PC-9 (cell line): ENCODE results near the gene PLAGL2. TPM values are rescaled to one million over a fixed set of nuclear protein-coding genes. Genes with fewer than 3 reads are reported as not detected.

Experiments used
- BruUV-seq: library from RNA; stranded (reverse); fragments of 400-500 nt; replicated peaks from 2 replicates; lab custom pipeline; 2021; lab: Mats Ljungman, UMichigan
- CTCF ChIA-PET: fragments of 300-600 bp; sonication (Branson Sonifier 250); formaldehyde crosslinking; loops from one replicate; lab custom pipeline; 2022; ENCODE audit warnings: antibody characterized with exemption; lab: Charles Lee
- POLR2A ChIA-PET: fragments of 300-600 bp; sonication (Branson Sonifier 250); formaldehyde crosslinking; loops from one replicate; lab custom pipeline; 2022; ENCODE audit warnings: antibody characterized with exemption; ENCODE audit not compliant: unreplicated experiment; lab: Charles Lee
- DNase-seq, 2 experiments: peaks; one replicate each; pipeline versions ENCODE4 v3.0.0 to v3.0.0-alpha.2; 2015 to 2022; ENCODE audit warnings: mixed read lengths in 1 of 2
- H2AFZ ChIP-seq: fragments of 200-600 bp; sonication (generic); 2 replicates; pipeline ENCODE4 v1.8.1; 2017; ENCODE audit warnings: antibody characterized with exemption
- H3F3A ChIP-seq: fragments of 200-600 bp; sonication (generic); 2 replicates; pipeline ENCODE4 v1.8.1; 2017; ENCODE audit warnings: antibody characterized with exemption, mild to moderate bottlenecking, low read depth; ENCODE audit not compliant: insufficient read depth
- H3K27ac ChIP-seq: fragments of 200-600 bp; sonication (generic); 2 replicates; pipeline ENCODE4 v1.6.1; 2016; ENCODE audit warnings: mixed run types
- H3K27me3 ChIP-seq: fragments of 200-600 bp; sonication (generic); 2 replicates; pipeline ENCODE4 v1.6.1; 2016; ENCODE audit warnings: low read depth, mixed run types; ENCODE audit not compliant: insufficient read depth
- H3K36me3 ChIP-seq: fragments of 200-600 bp; sonication (generic); 2 replicates; pipeline ENCODE4 v1.6.1; 2016; ENCODE audit warnings: low read depth, mixed run types
- H3K4me1 ChIP-seq: fragments of 200-600 bp; sonication (generic); replicated peaks from 2 replicates; pipeline ENCODE4 v1.6.1; 2016; ENCODE audit warnings: mixed run types; ENCODE audit not compliant: insufficient read depth
- H3K4me2 ChIP-seq: fragments of 200-600 bp; sonication (generic); 2 replicates; pipeline ENCODE4 v1.6.1; 2017; ENCODE audit warnings: mixed run types
- H3K4me3 ChIP-seq: fragments of 200-600 bp; sonication (generic); 2 replicates; pipeline ENCODE4 v1.6.1; 2016; ENCODE audit warnings: mixed run types
- H3K79me2 ChIP-seq: fragments of 200-600 bp; sonication (generic); 2 replicates; pipeline ENCODE4 v1.6.1; 2017; ENCODE audit warnings: low read depth, mixed run types
- H3K9me2 ChIP-seq: fragments of 200-600 bp; sonication (generic); 2 replicates; pipeline ENCODE4 v1.8.1; 2017; ENCODE audit warnings: mild to moderate bottlenecking; ENCODE audit not compliant: insufficient read depth
- H3K9me3 ChIP-seq: fragments of 200-600 bp; sonication (generic); 2 replicates; pipeline ENCODE4 v1.8.1; 2016; ENCODE audit warnings: low read depth; ENCODE audit not compliant: insufficient read depth
- H4K20me1 ChIP-seq: fragments of 200-600 bp; sonication (generic); 2 replicates; pipeline ENCODE4 v1.8.1; 2017; ENCODE audit not compliant: insufficient read depth
- CTCF ChIP-seq: fragments of 200-600 bp; sonication (generic); conservative IDR thresholded peaks from 2 replicates; pipeline ENCODE4 v1.6.1; 2017; ENCODE audit warnings: mixed run types, antibody characterized with exemption, mild to moderate bottlenecking, moderate library complexity
- EZH2 ChIP-seq: fragments of 200-600 bp; sonication (generic); IDR thresholded peaks from 2 replicates; pipeline ENCODE4 v1.8.0; 2017; ENCODE audit warnings: antibody characterized with exemption, low read depth
- intact Hi-C: fragments of 100-400 bp; cut with micrococcal nuclease; formaldehyde crosslinking; loops from one replicate; pipeline ENCODE4 v1.10.0; 2022; ENCODE audit not compliant: unreplicated experiment
- total RNA-seq: library from RNA; stranded (reverse); gene quantifications from 2 replicates; pipeline ENCODE4 v1.2.3, GENCODE V29; 2021

The PLAGL2 gene
- total RNA-seq, 1 experiment from 2014 or later, result 23.8 TPM

GRCh38 chr20:32160341-32160740 lies 47.2 kb downstream of the PLAGL2 start:
- no peak for TF ChIP-seq CTCF
- no peak for TF ChIP-seq EZH2
- Histone ChIP-seq H3K4me2 (no peak overlapping the region), H3K79me2 (no peaks in the 10 kb centered on the region), H2AFZ (no peak overlapping the region), H3F3A (peaks cover 5% of the 10 kb centered on the region; the same call in 1 of the 2 replicates), H3K4me3 (no peak overlapping the region), H3K9me2 (no peaks in the 10 kb centered on the region), H3K4me1 (no peaks in the 10 kb centered on the region), H3K9me3 (no peaks in the 10 kb centered on the region), H3K27ac (no peak overlapping the region), H3K27me3 (no peaks in the 10 kb centered on the region), H4K20me1 (no peaks in the 10 kb centered on the region), H3K36me3 (peaks cover 25% of the 10 kb centered on the region)
- ChIA-PET POLR2A (no interaction called here), CTCF (no interaction called here)
- intact Hi-C loops, result no loop called here
- no peak for DNase-seq
- BruUV-seq, result no TSS peak

GRCh38 chr20:32159766-32160221 lies 47.7 kb downstream of the PLAGL2 start:
- Histone ChIP-seq H3K9me2 (no peaks in the 10 kb centered on the region), H3K27ac (no peak overlapping the region), H3K79me2 (no peaks in the 10 kb centered on the region), H3K27me3 (no peaks in the 10 kb centered on the region), H2AFZ (no peak overlapping the region), H4K20me1 (no peaks in the 10 kb centered on the region), H3K4me3 (no peak overlapping the region), H3K9me3 (no peaks in the 10 kb centered on the region), H3F3A (peaks cover 7% of the 10 kb centered on the region; the same call in 1 of the 2 replicates), H3K4me2 (no peak overlapping the region), H3K36me3 (peaks cover 25% of the 10 kb centered on the region), H3K4me1 (no peaks in the 10 kb centered on the region)
- CTCF ChIA-PET, result no interaction called here
- intact Hi-C loops, result loop anchor here (5.0 kb wide), 1 partner anchor 363 kb away; no protein-coding TSS in a partner anchor
- POLR2A ChIA-PET, result no interaction called here
- BruUV-seq, result no TSS peak
- DNase-seq, result no peak
- TF ChIP-seq CTCF, result no peak
- no peak for TF ChIP-seq EZH2

GRCh38 chr20:32158943-32159660 lies 48.4 kb downstream of the PLAGL2 start:
- Histone ChIP-seq H3K9me3 (no peaks in the 10 kb centered on the region), H3K36me3 (peaks cover 25% of the 10 kb centered on the region), H3K9me2 (no peaks in the 10 kb centered on the region), H3K27ac (no peak overlapping the region), H3K79me2 (no peaks in the 10 kb centered on the region), H3K27me3 (no peaks in the 10 kb centered on the region), H3F3A (peaks cover 7% of the 10 kb centered on the region; the same call in 1 of the 2 replicates), H3K4me2 (no peak overlapping the region), H4K20me1 (no peaks in the 10 kb centered on the region), H2AFZ (no peak overlapping the region), H3K4me3 (no peak overlapping the region), H3K4me1 (no peaks in the 10 kb centered on the region)
- no peak for DNase-seq
- ChIA-PET CTCF (no interaction called here), POLR2A (no interaction called here)
- TF ChIP-seq EZH2 (no peak), CTCF (no peak)
- intact Hi-C loops, result loop anchor here (5.0 kb wide), 1 partner anchor 363 kb away; no protein-coding TSS in a partner anchor
- BruUV-seq, result no TSS peak
